Adrenal gland (tissue), 12 donors: ENCODE measurements around the gene GTF3C5. TPM values are rescaled to one million over a fixed set of nuclear protein-coding genes. Genes with fewer than 3 reads are reported as not detected.

Experiments
- DNase-seq, 7 donors: peaks; one replicate each; pipeline ENCODE4 v3.0.0-alpha.2; 2019 to 2020
- H3K27ac ChIP-seq, 5 donors: fragments of 200-600 bp; sonication (generic) in 4 of 5; 1 replicate in 3 of 5; 2 replicates in 2 of 5; pipeline versions ENCODE4 v1.5.1 to v1.8.0; 2016 to 2020; ENCODE audit warnings: mild to moderate bottlenecking in 1 of 5
- H3K27me3 ChIP-seq: fragments of 200-600 bp; 2 replicates; pipeline ENCODE4 v1.8.0; 2021
- H3K36me3 ChIP-seq, 2 donors: fragments of 200-600 bp; replicated peaks in 1 of 2; 1 replicate in 1 of 2; 2 replicates in 1 of 2; pipeline versions ENCODE4 v1.5.1 to v1.8.0; 2018 to 2022
- H3K4me1 ChIP-seq, 2 donors: fragments of 200-600 bp; replicated peaks in 1 of 2; 1 replicate in 1 of 2; 2 replicates in 1 of 2; pipeline versions ENCODE4 v1.5.1 to v1.8.0; 2018 to 2021
- H3K4me3 ChIP-seq, 4 donors: fragments of 200-600 bp; sonication (generic) in 3 of 4; one replicate each; pipeline ENCODE4 v1.5.1; 2016 to 2018
- H3K9me3 ChIP-seq, 3 donors: fragments of 200-600 bp; sonication (generic) in 1 of 3; replicated peaks in 1 of 3; 1 replicate in 2 of 3; 2 replicates in 1 of 3; pipeline versions ENCODE4 v1.5.1 to v1.8.0; 2016 to 2021
- CTCF ChIP-seq, 6 experiments: fragments of 450-650 bp in 4 of 6; fragments of 200-600 bp in 2 of 6; sonication (generic) in 1 of 6; IDR thresholded peaks; 1 replicate in 5 of 6; 2 replicates in 1 of 6; pipeline versions ENCODE4 v1.5.1 to v1.8.0; 2016 to 2021; ENCODE audit warnings: antibody characterized with exemption in 6 of 6, mild to moderate bottlenecking in 2 of 6, moderate library complexity in 1 of 6
- POLR2A ChIP-seq, 2 donors: fragments of 450-650 bp; IDR thresholded peaks; one replicate each; pipeline ENCODE4 v1.6.1; 2017; ENCODE audit warnings: antibody characterized with exemption in 2 of 2, mild to moderate bottlenecking in 2 of 2, moderate library complexity in 1 of 2
- WGBS, 4 donors: extraction: QIAGEN DNeasy Blood & Tissue Kit in 2 of 4; methylation state at CpG; one replicate each; pipeline versions ENCODE4 v1.1.5 to v1.1.7; 2013 to 2017; 5-methylcytosine and 5-hydroxymethylcytosine counted together
- intact Hi-C, 2 donors: fragments of 100-400 bp; cut with DNase I; formaldehyde crosslinking; loops; one replicate each; pipeline versions ENCODE4 v1.14.1 to v1.15.0; 2022 to 2023
- polyA plus RNA-seq, 3 donors: library from polyadenylated mRNA; stranded (reverse); fragments of 200-250 nt in 2 of 3; fragments of 350-450 nt in 1 of 3; fragmentation: Illumina TruSeq in 1 of 3; extraction: RNeasy Lipid Tissue Mini Kit (QIAGEN cat#74804) in 1 of 3; gene quantifications; one replicate each; pipeline ENCODE4 v1.2.3, GENCODE V29; 2013 to 2014
- total RNA-seq, 9 donors: library from RNA; depleted of rRNA in 4 of 9; stranded (reverse); fragments of >200 nt in 4 of 9; fragments of 120-200 nt in 1 of 9; fragmentation: NEBNext Ultra II Directional in 1 of 9; extraction: Animal tissue kit (Norgen Biotek cat#: 25700) in 1 of 9; gene quantifications; one replicate each; pipeline versions ENCODE4 v1.1.0 to v1.2.4, GENCODE V29; 2013 to 2023
- donor health status: healthy with polysubstance abuse.
- donor health status: Bipolar disorder and iron deficiency.
- donor health status: DM: yes; HTN: yes; CAD: no.
- donor health status: DM: no; HTN: no; CAD: no.
- donor health status: DM: no; HTN: no; CAD: no.
- donor health status: DM: yes; HTN: yes; CAD: no.

GTF3C5 gene
- total and polyA plus RNA-seq, 12 donors: 43.9 to 139 (median 61.5) TPM

- Histone ChIP-seq H3K36me3 (peaks cover 0 to 58% of the 10 kb centered on the region in 2 donors), H3K9me3 (no peaks in the 10 kb centered on the region), H3K4me3 (no peak overlapping the region), H3K27ac (no peak overlapping the region), H3K4me1 (peaks cover 0 to 6% of the 10 kb centered on the region in 2 donors), H3K27me3 (no peaks in the 10 kb centered on the region)
- intact Hi-C loops: no loop called here
- WGBS, 4 donors: 81 to 89% (median 85%) methylated on average over 3 to 8 of the region's 8 CpGs
- DNase-seq: no peak
- TF ChIP-seq CTCF (IDR thresholded peaks at IDR 0.05) (no peak), POLR2A (IDR thresholded peaks at IDR 0.05) (no peak)
Observed at GRCh38 chr9:133057006-133057405, 26.2 kb downstream of the GTF3C5 start.

- no peaks in the 10 kb centered on the region for H3K27me3 ChIP-seq
- no peak for TF ChIP-seq CTCF (IDR thresholded peaks at IDR 0.05)
- no peak for TF ChIP-seq POLR2A (IDR thresholded peaks at IDR 0.05)
- H3K27ac ChIP-seq: no peak overlapping the region
- DNase-seq: no peak
- 94 to 95% (median 94%) methylated on average over 12 of the region's 12 CpGs for WGBS, 4 donors
- H3K36me3 ChIP-seq: peaks cover 0 to 54% of the 10 kb centered on the region in 2 donors
- H3K4me1 ChIP-seq: peaks cover 0 to 6% of the 10 kb centered on the region in 2 donors
- intact Hi-C loops: no loop called here
- no peak overlapping the region for H3K4me3 ChIP-seq
- H3K9me3 ChIP-seq: no peaks in the 10 kb centered on the region
Observed at GRCh38 chr9:133057553-133057952, 26.8 kb downstream of the GTF3C5 start.

- Histone ChIP-seq H3K27me3 (no peaks in the 10 kb centered on the region), H3K4me1 (peaks cover 0 to 6% of the 10 kb centered on the region in 2 donors), H3K9me3 (no peaks in the 10 kb centered on the region), H3K4me3 (no peak overlapping the region), H3K27ac (no peak overlapping the region), H3K36me3 (peaks cover 0 to 49% of the 10 kb centered on the region in 2 donors)
- intact Hi-C loops: no loop called here
- 88 to 98% (median 92%) methylated on average over 5 to 7 of the region's 7 CpGs for WGBS, 4 donors
- DNase-seq: peak in 1 of 7 donors; percentile 14
- TF ChIP-seq POLR2A (IDR thresholded peaks at IDR 0.05) (no peak), CTCF (IDR thresholded peaks at IDR 0.05) (no peak)
Observed at GRCh38 chr9:133058071-133058470, 27.3 kb downstream of the GTF3C5 start.

- peaks cover 0 to 6% of the 10 kb centered on the region in 2 donors for H3K4me1 ChIP-seq
- DNase-seq: peak in 1 of 7 donors; percentile 17
- H3K36me3 ChIP-seq: peaks cover 0 to 42% of the 10 kb centered on the region in 2 donors
- WGBS, 4 donors: 76 to 84% (median 81%) methylated on average over 12 of the region's 12 CpGs
- H3K27me3 ChIP-seq: no peaks in the 10 kb centered on the region
- H3K4me3 ChIP-seq: no peak overlapping the region
- no peak overlapping the region for H3K27ac ChIP-seq
- H3K9me3 ChIP-seq: no peaks in the 10 kb centered on the region
- no peak for TF ChIP-seq POLR2A (IDR thresholded peaks at IDR 0.05)
- no peak for TF ChIP-seq CTCF (IDR thresholded peaks at IDR 0.05)
- intact Hi-C loops: no loop called here
Observed at GRCh38 chr9:133058550-133059320, 27.9 kb downstream of the GTF3C5 start.
